ENCODE data around the gene HSP90AA1.

DNA sequence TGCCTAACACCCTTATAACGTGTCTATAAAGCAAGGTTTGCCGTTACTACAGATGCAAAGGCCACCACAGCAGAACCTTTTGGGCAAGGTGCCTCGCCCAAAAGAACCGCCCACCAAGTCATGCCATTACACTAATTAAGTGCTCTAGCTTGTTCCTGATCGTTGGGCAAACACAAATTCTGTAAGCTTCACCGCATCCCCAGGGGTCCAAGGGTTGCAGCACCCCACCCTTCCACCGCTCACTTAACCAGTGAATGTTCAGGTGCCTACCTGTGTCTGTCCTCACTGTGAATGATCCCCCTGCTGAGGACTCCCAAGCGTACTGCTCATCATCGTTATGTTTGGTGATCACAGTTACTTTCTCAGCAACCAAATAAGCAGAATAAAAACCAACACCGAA lies 1.4 kb downstream of the HSP90AA1 start:
- TF ChIP-seq CTCF (IDR thresholded peaks at IDR 0.05 in 4 of 5, conservative IDR thresholded peaks at IDR 0.05 in 1 of 5) (no peak), POLR2A (IDR thresholded peaks at IDR 0.05) (no peak)

All from gastrocnemius medialis (tissue), 4 donors.